Measurements from ENCODE around the gene NFE2L3. TPM values are rescaled to one million over a fixed set of nuclear protein-coding genes. Genes with fewer than 3 reads are reported as not detected.
A peak's percentile ranks its signal among the peaks of the same experiment; 100 is the strongest.

NFE2L3 gene
- total and polyA plus RNA-seq, 9 of the 15 experiments (the other 6 are each of a cell fraction or from before 2014, with no cell fraction given): 2.9 to 16.9 (median 12.4) TPM

- no peak for TF ChIP-seq BCLAF1 (IDR thresholded peaks at IDR 0.05; ENCODE audit: borderline replicate concordance in 1 of 2, control insufficient read depth in 1 of 2, low read depth in 2 of 2, low read length in 1 of 2)
- TF ChIP-seq GATA2 (CRISPR knock-in tag; IDR thresholded peaks at IDR 0.05): no peak
- no peak for TF ChIP-seq ZC3H4 (CRISPR knock-in tag; IDR thresholded peaks at IDR 0.05; ENCODE audit: borderline replicate concordance)
- 0 out of 2 replicates have a peak, but pooled peaks have one; percentile 25 for TF ChIP-seq ZBTB17 (CRISPR knock-in tag; IDR thresholded peaks at IDR 0.05)
- no peak for TF ChIP-seq ZSCAN29 (IDR thresholded peaks at IDR 0.05)
- no peak for TF ChIP-seq ZNF449 (CRISPR knock-in tag; IDR thresholded peaks at IDR 0.05)
- no peak for TF ChIP-seq CGGBP1 (CRISPR knock-in tag; IDR thresholded peaks at IDR 0.05)
- TF ChIP-seq JUND (IDR thresholded peaks at IDR 0.05; ENCODE audit: borderline replicate concordance, low read depth, low read length): peak; percentile 29; the same call in 1 of the 2 replicates
- TF ChIP-seq JUND (tag; IDR thresholded peaks at IDR 0.05; ENCODE audit: borderline replicate concordance, low read depth, low read length): no peak
- TF ChIP-seq SIRT6 (IDR thresholded peaks at IDR 0.05; ENCODE audit: low read depth, low read length): no peak
- TF ChIP-seq NEUROD1 (IDR thresholded peaks at IDR 0.05; ENCODE audit: borderline replicate concordance, low read depth, low read length, partially characterized antibody): peak; percentile 40
- TF ChIP-seq ZNF121 (CRISPR knock-in tag; conservative IDR thresholded peaks at IDR 0.05): no peak
- no peak for TF ChIP-seq TCF3 (CRISPR knock-in tag; IDR thresholded peaks at IDR 0.05)
- TF ChIP-seq MXI1 (IDR thresholded peaks at IDR 0.05; ENCODE audit: low read depth, low read length): no peak
- no peak for TF ChIP-seq ZNF695 (CRISPR knock-in tag; IDR thresholded peaks at IDR 0.05)
- TF ChIP-seq AFF4 (CRISPR knock-in tag; IDR thresholded peaks at IDR 0.05): peak; percentile 93
- TF ChIP-seq EP400 (IDR thresholded peaks at IDR 0.05): peak; percentile 69
- TF ChIP-seq HOXB6 (CRISPR knock-in tag; IDR thresholded peaks at IDR 0.05; ENCODE audit: borderline replicate concordance): no peak
- TF ChIP-seq BRD9 (IDR thresholded peaks at IDR 0.05; ENCODE audit: low read depth, partially characterized antibody): peak; percentile 93
Measured at GRCh38 chr7:26201247-26202018, 49.4 kb downstream of the NFE2L3 start, which contains the start of gene CBX3 (continued).
